Activated CD8-positive, alpha-beta memory T cell treated with anti-CD3 and anti-CD28 coated beads for 24 hours (primary cell): Measurements from ENCODE around the gene OLR1.
"Not testable (repeated sequence)": the region's sequence is repeated elsewhere in the genome, so short reads cannot be mapped to it uniquely, and the experiment has no call there.

Experiments used
- DNase-seq: peaks from one replicate; pipeline ENCODE4 v3.0.0-alpha.2; 2020

The OLR1 gene

GRCh38 chr12:10171973-10172728 lies at the start of gene OLR1:
Gene OLR1, minus strand, starts transcription at chr12:10172132. Its CDS starts 55 bp downstream, at chr12:10172077.
- no peak for DNase-seq

GRCh38 chr12:10220398-10221077 lies 48.6 kb upstream of the OLR1 start:
- DNase-seq = no peak

DNA sequence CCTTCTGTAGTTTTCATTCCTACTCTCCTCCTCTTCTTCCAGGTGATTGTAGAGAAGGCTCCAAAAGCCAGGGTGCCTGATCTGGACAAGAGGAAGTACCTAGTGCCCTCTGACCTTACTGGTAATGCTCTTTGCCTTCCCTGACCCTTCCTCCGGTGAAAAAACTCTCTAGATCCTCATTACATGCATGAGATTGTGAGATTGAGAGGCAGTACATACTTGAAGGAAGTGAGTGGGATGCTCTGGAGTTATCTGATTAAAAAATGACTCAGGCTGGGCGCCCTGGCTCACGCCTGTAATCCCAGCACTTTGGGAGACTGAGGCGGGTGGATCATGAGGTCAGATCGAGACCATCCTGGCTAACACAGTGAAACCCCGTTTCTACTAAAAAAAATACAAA lies 46.1 kb upstream of the OLR1 start:
- DNase-seq = no peak

DNA sequence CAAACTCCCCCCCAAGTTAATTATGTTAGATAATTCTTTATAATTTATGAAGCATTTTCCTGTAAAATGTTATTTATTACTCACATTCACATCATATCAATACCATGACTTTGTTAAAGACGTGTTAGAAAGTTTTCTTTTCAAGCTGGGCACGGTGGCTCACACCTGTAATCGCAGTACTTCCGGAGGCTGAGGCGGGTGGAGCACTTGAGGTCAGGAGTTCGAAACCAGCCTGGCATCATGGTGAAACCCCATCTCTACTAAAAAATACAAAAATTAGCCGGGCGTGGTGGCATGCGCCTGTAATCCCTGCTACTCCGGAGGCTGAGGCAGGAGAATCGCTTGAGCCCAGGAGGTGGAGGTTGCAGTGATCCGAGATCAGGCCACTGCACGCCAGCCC lies 44.0 kb upstream of the OLR1 start:
- DNase-seq = not testable (repeated sequence)

DNA sequence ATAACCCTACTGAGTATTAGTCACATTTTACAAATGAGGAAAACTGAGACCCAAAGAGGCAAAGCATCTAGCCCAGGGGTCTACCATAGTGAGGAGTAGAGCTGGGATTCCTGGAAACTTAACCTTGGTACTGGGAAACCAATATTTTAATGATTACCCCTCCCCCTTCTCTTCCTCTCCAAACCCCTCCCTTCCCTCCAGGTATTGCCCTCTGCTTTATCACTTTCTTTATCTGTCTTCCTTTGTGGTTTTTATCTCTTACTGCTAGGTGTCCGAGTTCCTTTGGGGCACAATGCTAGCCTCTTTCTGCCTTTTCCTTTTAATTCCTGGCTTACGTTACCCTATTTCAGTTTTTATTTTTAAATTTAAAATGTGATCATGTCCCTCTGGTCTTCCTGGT lies 43.5 kb upstream of the OLR1 start:
- no peak for DNase-seq

DNA sequence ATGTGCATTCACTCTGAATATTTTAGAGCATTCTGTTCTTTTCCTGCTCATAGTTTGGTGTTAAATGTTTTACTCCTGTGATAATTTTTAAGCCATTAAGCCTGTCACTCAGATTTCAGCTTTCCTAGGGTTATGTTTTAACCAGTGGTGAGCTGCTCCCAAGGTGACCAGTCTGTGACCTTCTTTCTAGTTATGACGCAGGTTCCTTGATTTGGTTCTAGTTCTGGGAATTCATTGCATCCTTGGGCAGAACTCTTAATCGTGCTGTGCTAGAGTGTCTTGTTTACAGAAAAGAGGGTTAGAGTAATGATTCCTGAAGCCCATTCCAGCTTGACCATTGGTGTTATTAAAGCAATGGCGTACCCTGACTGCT lies 42.9 kb upstream of the OLR1 start:
- DNase-seq = no peak

DNA sequence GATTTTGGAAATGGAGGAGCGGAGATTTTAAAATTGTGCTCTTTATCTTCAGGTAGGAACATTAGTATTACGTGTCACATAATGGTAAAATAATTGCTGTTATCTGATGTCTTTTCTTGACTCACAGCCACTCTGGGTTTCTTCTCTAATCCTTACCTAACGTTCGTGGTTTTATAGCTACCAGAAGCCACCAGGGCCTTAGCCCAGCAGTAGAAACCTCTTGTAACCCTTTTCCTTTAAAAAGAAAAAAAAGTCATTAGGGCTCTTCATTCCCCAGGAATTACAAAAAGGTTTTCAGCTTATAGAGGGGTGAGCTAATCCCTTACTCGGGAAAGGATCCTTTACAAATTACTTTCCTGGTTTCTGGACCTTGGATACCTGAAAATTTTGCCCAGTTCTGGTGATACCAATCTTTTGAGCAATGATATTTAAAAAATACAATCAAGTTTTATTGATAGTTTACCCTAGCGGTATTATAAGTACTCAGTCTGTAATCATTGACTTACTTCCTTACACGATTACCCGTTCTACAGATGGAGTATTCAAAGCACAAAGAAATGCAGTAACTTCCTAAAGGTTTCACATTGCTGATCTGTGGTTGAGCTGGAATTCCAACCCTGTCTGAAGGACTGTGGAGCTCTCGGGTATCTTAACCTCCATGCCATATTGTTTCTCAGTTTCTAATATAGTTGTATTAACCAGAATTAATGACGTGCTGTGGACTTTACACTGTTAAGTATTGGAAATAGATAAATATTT lies 42.4 kb upstream of the OLR1 start:
- no peak for DNase-seq

DNA sequence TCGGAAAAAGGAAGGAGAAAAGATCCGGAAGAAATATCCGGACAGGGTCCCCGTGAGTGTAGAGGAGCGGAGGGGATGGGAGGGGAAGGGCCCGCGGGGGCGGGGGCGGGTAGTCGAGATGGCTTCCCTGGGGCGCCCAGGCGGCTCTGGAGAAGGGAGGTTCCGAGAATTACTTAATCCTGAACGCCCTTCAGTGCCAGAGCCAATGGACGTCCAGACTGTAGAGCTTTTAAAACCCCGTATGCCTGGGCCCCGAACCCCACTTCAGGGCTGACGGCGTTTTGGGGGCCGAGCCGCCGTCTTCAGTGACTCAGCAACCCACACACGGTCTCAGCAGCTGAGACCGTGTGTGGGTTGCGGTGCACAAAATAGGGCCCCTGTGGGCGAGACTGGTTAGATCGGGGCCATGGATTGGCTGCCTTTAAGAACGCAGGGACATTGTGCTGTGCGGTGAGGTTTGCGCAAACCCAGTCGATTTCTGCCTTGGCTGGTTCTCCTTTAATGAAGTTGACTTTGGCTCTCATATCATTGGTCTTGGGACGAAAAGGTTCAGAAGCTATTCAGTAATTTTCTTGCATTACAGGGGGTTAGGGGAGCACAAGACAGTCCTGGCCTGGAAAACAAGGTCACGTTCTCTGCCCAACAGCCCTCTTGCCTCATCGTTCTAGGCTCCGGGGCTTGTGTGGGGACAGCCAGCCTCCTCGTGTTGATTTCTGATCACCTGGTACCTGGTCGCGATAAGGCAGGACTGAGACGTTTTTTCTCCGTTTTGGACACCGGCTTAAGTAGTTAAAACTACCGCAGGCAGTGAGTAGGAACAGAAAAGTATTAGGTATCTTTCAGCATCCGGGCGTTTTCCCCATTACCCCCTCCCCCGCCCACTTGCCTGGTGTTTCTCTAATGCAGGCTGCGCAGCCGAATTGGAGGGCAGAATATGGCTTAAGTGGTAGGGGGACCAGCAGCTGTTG lies 41.5 kb upstream of the OLR1 start:
- DNase-seq = peak; percentile 88

DNA sequence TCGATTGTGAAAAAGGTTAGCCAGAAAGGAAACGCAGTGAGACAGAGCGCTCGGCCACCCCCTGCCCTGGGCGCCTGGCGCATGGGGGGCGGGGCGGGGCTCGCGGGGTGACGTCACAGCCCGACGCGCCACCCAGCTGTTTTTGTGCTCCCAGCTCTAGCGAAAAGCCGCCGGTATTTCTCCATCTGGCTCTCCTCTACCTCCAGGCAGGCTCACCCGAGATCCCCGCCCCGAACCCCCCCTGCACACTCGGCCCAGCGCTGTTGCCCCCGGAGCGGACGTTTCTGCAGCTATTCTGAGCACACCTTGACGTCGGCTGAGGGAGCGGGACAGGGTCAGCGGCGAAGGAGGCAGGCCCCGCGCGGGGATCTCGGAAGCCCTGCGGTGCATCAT lies 40.8 kb upstream of the OLR1 start, which contains the start of gene GABARAPL1:
TSS of gene GABARAPL1 (plus strand) at position 139 of the 393 bp plus-strand sequence. CDS start at position 392, 253 bp downstream.
- peak; percentile 92 for DNase-seq

DNA sequence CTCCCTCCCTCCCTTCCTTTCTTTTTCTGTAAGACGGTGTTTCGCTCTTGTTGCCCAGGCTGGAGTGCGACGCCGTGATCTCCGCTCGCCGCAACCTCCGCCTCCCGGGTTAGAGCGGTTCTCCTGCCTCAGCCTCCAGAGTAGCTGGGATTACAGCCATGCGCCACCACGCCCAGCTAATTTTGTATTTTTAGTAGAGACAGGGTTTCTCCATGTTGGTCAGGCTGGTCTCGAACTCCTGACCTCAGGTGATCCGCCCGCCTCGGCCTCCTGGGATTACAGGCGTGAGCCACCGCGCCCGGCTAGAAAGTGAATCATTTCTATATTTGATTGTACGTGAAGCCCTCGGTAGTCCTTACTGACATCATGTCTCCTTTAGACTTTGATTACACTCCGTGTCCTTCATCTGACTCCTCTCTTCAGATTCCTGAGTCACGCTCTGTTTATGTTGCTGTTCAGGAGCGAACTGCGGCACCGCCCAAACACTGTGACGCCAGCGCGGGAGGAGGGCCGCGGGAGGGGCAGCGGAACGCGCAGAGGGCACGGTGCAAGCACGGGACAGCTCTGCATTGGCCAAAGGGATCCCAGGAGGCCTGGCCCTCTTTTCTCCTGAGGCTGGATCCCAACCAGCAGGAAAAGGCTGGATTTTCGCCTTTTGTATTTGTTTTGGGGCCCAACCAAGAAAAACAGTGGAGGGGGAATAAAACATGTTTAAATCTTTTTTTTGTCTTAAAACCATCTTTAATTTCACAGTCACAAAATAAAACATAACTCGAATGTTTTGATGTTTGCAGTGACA lies 40.2 kb upstream of the OLR1 start:
- peak; percentile 91 for DNase-seq

DNA sequence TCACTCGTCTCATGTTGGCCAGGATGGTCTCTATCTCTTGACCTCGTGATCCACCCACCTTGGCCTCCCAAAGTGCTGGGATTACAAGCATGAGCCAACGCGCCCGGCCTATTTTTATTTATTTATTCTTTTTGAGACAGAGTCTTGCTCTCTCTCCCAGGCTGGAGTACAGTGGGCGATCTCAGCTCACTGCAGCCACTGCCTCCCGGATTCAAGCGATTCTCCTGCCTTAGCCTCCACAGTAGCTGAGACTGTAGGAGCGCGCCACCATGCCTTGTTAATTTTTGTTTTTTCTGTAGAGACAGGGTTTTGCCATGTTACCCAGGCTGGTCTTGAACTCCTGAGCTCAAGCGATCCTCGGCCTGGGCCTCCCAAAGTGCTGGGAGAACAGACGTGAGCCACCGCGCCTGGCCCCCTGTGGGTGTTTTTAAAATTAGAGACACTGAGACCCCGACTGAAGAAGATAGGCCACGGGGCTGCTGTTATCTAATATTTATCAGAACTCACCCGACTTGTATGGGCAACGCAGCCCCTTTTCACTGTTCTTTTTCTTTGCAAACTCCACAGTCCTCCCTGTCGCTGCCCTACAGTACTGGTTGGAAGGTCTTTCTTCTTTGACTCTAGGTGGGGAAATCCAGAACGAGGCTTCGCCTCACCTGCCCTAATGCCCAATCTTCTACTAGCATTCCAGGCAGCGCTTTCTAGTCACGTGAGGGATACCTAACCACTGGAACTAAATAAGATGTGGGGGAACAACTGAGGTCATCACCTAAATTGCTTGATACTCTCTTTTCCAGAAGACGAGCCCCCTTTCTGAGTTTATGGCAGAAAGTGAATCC lies 39.4 kb upstream of the OLR1 start:
- no peak for DNase-seq

DNA sequence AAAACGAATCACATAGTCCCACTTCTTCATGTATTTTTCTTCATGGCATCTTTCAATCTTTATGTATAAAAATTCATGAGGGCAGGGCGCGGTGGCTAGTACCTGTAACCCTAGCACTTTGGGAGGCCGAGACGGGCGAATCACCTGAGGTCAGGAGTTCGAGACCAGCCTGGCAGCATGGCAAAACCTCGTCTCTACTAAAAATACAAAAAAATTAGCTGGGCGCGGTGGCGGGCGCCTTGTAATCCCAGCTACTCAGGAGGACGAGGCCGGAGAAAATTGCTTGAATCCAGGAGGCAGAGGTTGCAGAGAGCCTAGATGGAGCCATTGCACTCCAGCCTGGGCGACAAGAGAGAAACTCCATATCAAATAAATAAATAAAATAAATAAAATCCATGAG lies 38.3 kb upstream of the OLR1 start:
- no peak for DNase-seq

GRCh38 chr12:10207136-10207535 lies 35.2 kb upstream of the OLR1 start:
- no peak for DNase-seq

GRCh38 chr12:10205220-10205807 lies 33.4 kb upstream of the OLR1 start:
- DNase-seq = no peak

DNA sequence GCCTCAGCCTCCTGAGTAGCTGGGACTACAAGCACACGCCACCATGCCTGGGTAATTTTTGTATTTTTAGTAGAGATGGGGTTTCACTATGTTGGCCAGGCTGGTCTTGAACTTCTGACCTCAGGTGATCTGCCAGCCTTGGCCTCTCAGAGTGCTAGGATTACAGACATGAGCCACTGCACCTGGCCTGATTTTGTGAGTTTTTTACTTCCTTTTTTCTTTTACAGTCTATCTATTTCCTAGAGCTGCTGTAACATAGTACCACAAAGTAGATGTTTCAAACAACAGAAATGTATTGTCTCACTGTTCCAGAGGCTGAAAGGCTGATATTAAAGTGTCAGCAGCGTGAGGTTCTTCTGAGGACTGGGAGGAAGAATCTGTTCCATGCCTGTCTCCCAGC lies 32.6 kb upstream of the OLR1 start:
- DNase-seq = not testable (repeated sequence)

GRCh38 chr12:10197879-10198278 lies 25.9 kb upstream of the OLR1 start:
- DNase-seq = no peak

- no peak for DNase-seq
These were observed 24.3 kb upstream of the OLR1 start for GRCh38 chr12:10196210-10196609.

DNA sequence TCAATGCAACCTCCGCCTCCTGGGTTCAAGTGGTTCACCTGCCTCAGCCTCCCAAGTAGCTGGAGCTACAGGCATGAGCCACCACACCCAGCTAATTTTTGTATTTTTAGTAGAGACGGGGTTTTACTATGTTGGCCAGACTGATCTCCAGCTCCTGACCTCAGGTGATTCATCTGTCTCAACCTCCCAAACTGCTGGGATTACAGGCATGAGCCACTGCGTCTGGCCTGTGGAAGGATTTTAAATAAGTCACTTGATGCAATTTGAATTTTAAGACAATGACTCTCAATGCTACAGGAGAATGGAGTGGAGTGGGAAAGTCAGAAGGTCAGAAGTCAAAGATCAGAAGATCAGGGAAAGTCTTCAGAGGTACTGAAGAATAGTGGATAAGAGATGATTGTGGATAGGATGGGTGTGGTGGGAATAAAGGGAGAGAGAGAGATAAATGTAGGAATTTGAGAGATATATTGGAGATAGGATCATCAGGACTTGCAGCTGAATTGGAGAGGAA lies 22.3 kb upstream of the OLR1 start:
- DNase-seq = no peak

DNA sequence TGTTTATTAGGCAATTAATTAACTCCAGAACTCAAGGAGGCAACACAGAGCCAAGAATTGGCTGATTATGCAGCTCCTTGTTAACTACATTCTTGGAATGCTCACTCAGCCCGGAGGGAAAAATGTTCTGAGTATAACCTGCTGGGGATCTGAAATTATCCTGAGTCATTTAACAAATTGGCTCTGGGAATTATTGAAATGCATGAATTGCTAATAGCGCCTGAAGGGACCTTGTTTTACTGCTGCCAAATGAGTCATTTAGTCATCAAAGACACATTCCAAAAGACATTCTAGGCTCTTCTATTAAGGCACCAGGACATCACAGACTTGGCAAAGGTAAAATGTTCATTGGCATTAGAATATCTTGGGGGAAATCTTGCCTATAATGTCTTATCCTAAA lies 19.9 kb upstream of the OLR1 start:
- DNase-seq = no peak
